ENCODE data around the gene SLC46A1. TPM values are rescaled to one million over a fixed set of nuclear protein-coding genes. Genes with fewer than 3 reads are reported as not detected.

The SLC46A1 gene
- total and polyA plus RNA-seq, 10 of the 15 experiments (the other 5 are each of a cell fraction or from before 2014, with no cell fraction given), result 1.7 to 6.9 (median 4.0) TPM

- no peak for TF ChIP-seq NKRF (conservative IDR thresholded peaks at IDR 0.05)
- TF ChIP-seq MTA3 (IDR thresholded peaks at IDR 0.05; ENCODE audit: borderline replicate concordance, low read length), result no peak
These were observed 6.2 kb downstream of the SLC46A1 start (continued) for GRCh38 chr17:28399808-28400207.

DNA sequence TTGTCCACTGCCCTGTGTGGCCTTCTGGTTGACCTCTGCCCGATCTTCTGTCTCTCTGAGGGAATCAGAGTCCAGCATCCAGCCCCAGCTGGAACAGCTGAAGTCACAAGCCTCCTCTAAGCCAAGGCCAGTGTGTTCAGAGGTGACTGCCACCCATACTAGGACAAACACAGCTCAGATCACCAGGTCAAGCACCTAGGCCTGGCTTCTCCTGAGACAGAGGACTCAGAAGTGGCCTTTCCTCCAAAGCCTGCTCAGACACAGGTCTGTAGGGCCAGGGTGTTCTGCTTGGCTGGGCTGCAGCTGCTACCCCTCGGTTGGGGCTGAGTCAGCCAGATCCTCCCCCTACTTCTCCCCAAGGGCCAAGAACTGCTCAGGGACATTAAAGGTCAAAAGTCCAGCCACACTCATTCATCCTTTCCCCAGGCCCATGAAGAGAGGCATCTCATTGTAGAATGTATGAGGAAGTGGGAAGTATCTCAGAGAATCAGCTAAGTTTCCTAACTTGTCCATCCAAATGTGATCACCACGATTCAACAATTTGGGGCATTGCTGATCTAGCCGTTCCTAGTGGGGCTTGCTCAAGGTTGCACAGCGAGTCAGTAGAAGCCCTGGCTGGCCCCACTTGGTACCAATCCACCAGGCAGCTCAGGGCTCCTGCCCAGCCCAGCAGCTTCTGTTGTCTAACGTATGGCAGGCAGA, 7.6 kb downstream of the SLC46A1 start:
- in situ Hi-C loops (cut with MboI) (no loop called here), intact Hi-C loops (cut with micrococcal nuclease; ENCODE audit: unreplicated experiment) (no loop called here)
- BruUV-seq (replicated peaks), result no TSS peak
- Histone ChIP-seq H3K79me2 (ENCODE audit: control insufficient read depth, insufficient read depth, low read length) (no peaks in the 10 kb centered on the region), H3K36me3 (ENCODE audit: control insufficient read depth in 2 of 2, insufficient read depth in 2 of 2, low read length in 1 of 2) (peaks cover 1 to 6% of the 10 kb centered on the region in 2 experiments; a peak in 3 of 4 replicates), H3K27me3 (replicated peaks in 1 of 2; ENCODE audit: control insufficient read depth in 2 of 2, insufficient read depth in 2 of 2, low read length in 1 of 2) (no peaks in the 10 kb centered on the region), H3K4me1 (ENCODE audit: control insufficient read depth, insufficient read depth, low read length) (no peaks in the 10 kb centered on the region; the same call in 1 of the 2 replicates), H3K4me3 (no peak overlapping the region), H3K9me3 (replicated peaks; ENCODE audit: control insufficient read depth, insufficient read depth, low read length) (no peaks in the 10 kb centered on the region), H2AFZ (ENCODE audit: control insufficient read depth, low read depth, low read length) (no peak overlapping the region), H3K4me2 (ENCODE audit: control insufficient read depth, insufficient read depth) (no peak overlapping the region), H4K20me1 (ENCODE audit: control insufficient read depth, insufficient read depth) (no peaks in the 10 kb centered on the region), H3K9ac (ENCODE audit: control insufficient read depth, insufficient read depth, low read length) (no peak overlapping the region), H3K27ac (ENCODE audit: control insufficient read depth, insufficient read depth) (no peak overlapping the region)
- ChIA-PET POLR2A (interaction anchor here (1.0 kb wide), 1 partner anchor 63 kb away, joined by 3 read pairs; the partner anchor contains the start of gene TNFAIP1), CTCF (interaction anchor here (6.2 kb wide), 1 partner anchor 18 kb away, joined by 37 read pairs; no protein-coding TSS in a partner anchor), SMC1A (ENCODE audit: uncharacterized antibody, unreplicated experiment) (interaction anchor here (0.8 to 1.2 kb wide), 3 partner anchors 9 to 221 kb away, joined by 3 read pairs; no protein-coding TSS in a partner anchor), RAD21 (ENCODE audit: unreplicated experiment) (interaction anchor here (1.1 kb wide), 1 partner anchor 18 kb away, joined by 3 read pairs; no protein-coding TSS in a partner anchor)
- DNase-seq (ENCODE audit: low read depth, low spot score) (no peak), FAIRE-seq (no peak), ATAC-seq (peak; percentile 85)
- no peak for TF ChIP-seq MAX (IDR thresholded peaks at IDR 0.05; ENCODE audit: low read depth, low read length)
- no peak for TF ChIP-seq IRF4 (IDR thresholded peaks at IDR 0.05; ENCODE audit: low read depth, low read length)
- peak; percentile 62; the same call in 1 of the 2 replicates for TF ChIP-seq NR2F1 (conservative IDR thresholded peaks at IDR 0.05)
- TF ChIP-seq SPI1 (IDR thresholded peaks at IDR 0.05; ENCODE audit: borderline replicate concordance, insufficient read depth, low read depth, low read length), result peak; percentile 51
- TF ChIP-seq, protein P1, sequence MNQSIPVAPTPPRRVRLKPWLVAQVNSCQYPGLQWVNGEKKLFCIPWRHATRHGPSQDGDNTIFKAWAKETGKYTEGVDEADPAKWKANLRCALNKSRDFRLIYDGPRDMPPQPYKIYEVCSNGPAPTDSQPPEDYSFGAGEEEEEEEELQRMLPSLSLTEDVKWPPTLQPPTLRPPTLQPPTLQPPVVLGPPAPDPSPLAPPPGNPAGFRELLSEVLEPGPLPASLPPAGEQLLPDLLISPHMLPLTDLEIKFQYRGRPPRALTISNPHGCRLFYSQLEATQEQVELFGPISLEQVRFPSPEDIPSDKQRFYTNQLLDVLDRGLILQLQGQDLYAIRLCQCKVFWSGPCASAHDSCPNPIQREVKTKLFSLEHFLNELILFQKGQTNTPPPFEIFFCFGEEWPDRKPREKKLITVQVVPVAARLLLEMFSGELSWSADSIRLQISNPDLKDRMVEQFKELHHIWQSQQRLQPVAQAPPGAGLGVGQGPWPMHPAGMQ (IDR thresholded peaks at IDR 0.05; ENCODE audit: borderline replicate concordance), result no peak
- WGBS (ENCODE audit: insufficient coverage, insufficient replicate concordance, low lambda C conversion rate, missing lambda C conversion rate), result 57% methylated on average over 6 of the region's 6 CpGs
